CD4-positive, CD25-positive, alpha-beta regulatory T cell (primary cell): ENCODE results near the gene EDN2. TPM values are rescaled to one million over a fixed set of nuclear protein-coding genes. Genes with fewer than 3 reads are reported as not detected.
A peak's percentile ranks its signal among the peaks of the same experiment; 100 is the strongest.

Experiments used
- ATAC-seq, 2 donors: fragments of 150-1000 bp; cut with Tn5 transposase; one replicate each; pipeline ENCODE4 v1.10.0; 2021; ENCODE audit warnings: low read depth in 2 of 2, moderate number of reproducible peaks in 2 of 2, moderate library complexity in 1 of 2
- DNase-seq, 3 donors: peaks; one replicate each; pipeline versions ENCODE4 v3.0.0 to v3.0.0-alpha.2; 2012 to 2022; ENCODE audit warnings: mixed read lengths in 1 of 3
- H3K27ac ChIP-seq: one replicate; pipeline ENCODE4 v1.7.0; 2013; ENCODE audit warnings: mild to moderate bottlenecking, low read length; ENCODE audit not compliant: insufficient read depth, poor library complexity, severe bottlenecking
- H3K27me3 ChIP-seq: one replicate; pipeline ENCODE4 v1.7.0; 2013; ENCODE audit warnings: low read length; ENCODE audit not compliant: control insufficient read depth, insufficient read depth
- H3K36me3 ChIP-seq: one replicate; pipeline ENCODE4 v1.7.0; 2013; ENCODE audit warnings: mild to moderate bottlenecking, low read length, moderate library complexity; ENCODE audit not compliant: control insufficient read depth, insufficient read depth
- H3K4me1 ChIP-seq: 2 replicates; pipeline ENCODE4 v1.7.0; 2013; ENCODE audit warnings: mild to moderate bottlenecking, low read length; ENCODE audit not compliant: insufficient read depth, control insufficient read depth, poor library complexity, severe bottlenecking
- H3K4me3 ChIP-seq: one replicate; pipeline ENCODE4 v1.7.0; 2013; ENCODE audit warnings: low read depth, mild to moderate bottlenecking, low read length, moderate library complexity
- H3K9me3 ChIP-seq, 2 experiments: 1 replicate in 1 of 2; 2 replicates in 1 of 2; pipeline ENCODE4 v1.7.0; 2013; ENCODE audit warnings: low read length in 2 of 2, mild to moderate bottlenecking in 1 of 2, moderate library complexity in 1 of 2; ENCODE audit not compliant: control insufficient read depth in 2 of 2
- H3K27ac Mint-ChIP-seq, 3 donors: one replicate each; pipeline ENCODE4 v1.8.0; 2020 to 2022; ENCODE audit warnings: mild to moderate bottlenecking in 3 of 3, mixed read lengths in 3 of 3, moderate library complexity in 2 of 3
- H3K27me3 Mint-ChIP-seq: one replicate; pipeline ENCODE4 v1.8.0; 2022; ENCODE audit warnings: mild to moderate bottlenecking, mixed read lengths
- H3K36me3 Mint-ChIP-seq: one replicate; pipeline ENCODE4 v1.8.0; 2020; ENCODE audit warnings: mixed read lengths
- H3K4me1 Mint-ChIP-seq, 4 donors: one replicate each; pipeline ENCODE4 v1.8.0; 2020 to 2022; ENCODE audit warnings: mixed read lengths in 4 of 4, mild to moderate bottlenecking in 1 of 4
- H3K4me3 Mint-ChIP-seq, 4 donors: one replicate each; pipeline ENCODE4 v1.8.0; 2020 to 2022; ENCODE audit warnings: mild to moderate bottlenecking in 4 of 4, mixed read lengths in 4 of 4, moderate library complexity in 3 of 4
- H3K9me3 Mint-ChIP-seq, 7 donors: one replicate each; pipeline ENCODE4 v1.8.0; 2020 to 2022; ENCODE audit warnings: mixed read lengths in 7 of 7, mild to moderate bottlenecking in 3 of 7, moderate library complexity in 2 of 7
- polyA plus RNA-seq, 4 donors: library from polyadenylated mRNA; unstranded; fragments of 300-500 nt; fragmentation: Illumina TruSeq; gene quantifications; one replicate each; pipeline ENCODE4 v1.2.3, GENCODE V29; 2021
- total RNA-seq: library from RNA; stranded (reverse); gene quantifications from one replicate; pipeline ENCODE4 v1.2.3, GENCODE V29; 2022

The EDN2 gene
- total and polyA plus RNA-seq, 5 donors from 2014 or later: 0.52 TPM; not detected in 4

- no peak overlapping the region for H3K27ac Mint-ChIP-seq
- no peak for ATAC-seq
- Histone ChIP-seq H3K4me1 (no peaks in the 10 kb centered on the region), H3K9me3 (peaks cover 0 to 4% of the 10 kb centered on the region in 2 experiments), H3K27ac (no peak overlapping the region), H3K36me3 (no peaks in the 10 kb centered on the region), H3K27me3 (no peaks in the 10 kb centered on the region), H3K4me3 (no peak overlapping the region)
- peaks cover 17% of the 10 kb centered on the region for H3K27me3 Mint-ChIP-seq
- no peaks in the 10 kb centered on the region for H3K36me3 Mint-ChIP-seq
- H3K9me3 Mint-ChIP-seq: peaks cover 0 to 6% (median 0%) of the 10 kb centered on the region in 7 donors
- H3K4me1 Mint-ChIP-seq: no peaks in the 10 kb centered on the region
- DNase-seq: no peak
- no peak overlapping the region for H3K4me3 Mint-ChIP-seq
Observed at GRCh38 chr1:41449326-41449921, 35.1 kb downstream of the EDN2 start.

- H3K27me3 ChIP-seq: no peaks in the 10 kb centered on the region
- no peaks in the 10 kb centered on the region for H3K36me3 ChIP-seq
- ATAC-seq (no peak), DNase-seq (no peak)
- Mint-ChIP-seq H3K27ac (no peak overlapping the region), H3K27me3 (peaks cover 17% of the 10 kb centered on the region), H3K4me1 (no peaks in the 10 kb centered on the region), H3K36me3 (no peaks in the 10 kb centered on the region), H3K4me3 (no peak overlapping the region), H3K9me3 (peaks cover 0 to 7% (median 0%) of the 10 kb centered on the region in 7 donors)
- H3K4me1 ChIP-seq: no peaks in the 10 kb centered on the region
- no peak overlapping the region for H3K27ac ChIP-seq
- H3K4me3 ChIP-seq: no peak overlapping the region
- peaks cover 5 to 10% of the 10 kb centered on the region in 2 experiments for H3K9me3 ChIP-seq
Observed at GRCh38 chr1:41448821-41449220, 35.7 kb downstream of the EDN2 start.

- no peak overlapping the region for H3K27ac Mint-ChIP-seq
- H3K27me3 Mint-ChIP-seq: peaks cover 17% of the 10 kb centered on the region
Observed at GRCh38 chr1:41447995-41448770, 36.3 kb downstream of the EDN2 start.

GRCh38 chr1:41446851-41447610, 37.5 kb downstream of the EDN2 start:
- no peak overlapping the region for H3K4me3 Mint-ChIP-seq
- H3K27ac Mint-ChIP-seq: no peak overlapping the region
- no peak for DNase-seq
- Histone ChIP-seq H3K4me1 (no peaks in the 10 kb centered on the region), H3K27me3 (no peaks in the 10 kb centered on the region), H3K4me3 (no peak overlapping the region), H3K36me3 (no peaks in the 10 kb centered on the region), H3K9me3 (peaks cover 6 to 11% of the 10 kb centered on the region in 2 experiments), H3K27ac (no peak overlapping the region)
- peaks cover 17% of the 10 kb centered on the region for H3K27me3 Mint-ChIP-seq
- H3K36me3 Mint-ChIP-seq: no peaks in the 10 kb centered on the region
- peaks cover 0 to 7% (median 0%) of the 10 kb centered on the region in 7 donors for H3K9me3 Mint-ChIP-seq
- H3K4me1 Mint-ChIP-seq: no peaks in the 10 kb centered on the region
- ATAC-seq: no peak

More at GRCh38 chr1:41447995-41448770, 36.3 kb downstream of the EDN2 start:
- no peak for ATAC-seq
- Histone ChIP-seq H3K9me3 (peaks cover 6 to 11% of the 10 kb centered on the region in 2 experiments), H3K4me1 (no peaks in the 10 kb centered on the region), H3K27ac (no peak overlapping the region), H3K27me3 (no peaks in the 10 kb centered on the region), H3K36me3 (no peaks in the 10 kb centered on the region), H3K4me3 (no peak overlapping the region)
- Mint-ChIP-seq H3K9me3 (peaks cover 0 to 7% (median 0%) of the 10 kb centered on the region in 7 donors), H3K36me3 (no peaks in the 10 kb centered on the region), H3K4me1 (no peaks in the 10 kb centered on the region), H3K4me3 (no peak overlapping the region)
- no peak for DNase-seq

- Histone ChIP-seq H3K4me3 (no peak overlapping the region), H3K9me3 (peaks cover 6 to 11% of the 10 kb centered on the region in 2 experiments), H3K27ac (no peak overlapping the region), H3K4me1 (no peaks in the 10 kb centered on the region), H3K27me3 (no peaks in the 10 kb centered on the region), H3K36me3 (no peaks in the 10 kb centered on the region)
- no peak overlapping the region for H3K27ac Mint-ChIP-seq
- ATAC-seq: no peak
- no peak overlapping the region for H3K4me3 Mint-ChIP-seq
- peaks cover 0 to 7% (median 0%) of the 10 kb centered on the region in 7 donors for H3K9me3 Mint-ChIP-seq
- H3K36me3 Mint-ChIP-seq: no peaks in the 10 kb centered on the region
- peaks cover 25% of the 10 kb centered on the region for H3K27me3 Mint-ChIP-seq
- no peak for DNase-seq
- H3K4me1 Mint-ChIP-seq: no peaks in the 10 kb centered on the region
Observed at GRCh38 chr1:41444785-41445184, 39.7 kb downstream of the EDN2 start.

- Histone ChIP-seq H3K9me3 (peaks cover 6 to 11% of the 10 kb centered on the region in 2 experiments), H3K27ac (no peak overlapping the region), H3K27me3 (peaks cover 4% of the 10 kb centered on the region), H3K36me3 (no peaks in the 10 kb centered on the region), H3K4me1 (no peaks in the 10 kb centered on the region), H3K4me3 (no peak overlapping the region)
- Mint-ChIP-seq H3K27me3 (peaks cover 27% of the 10 kb centered on the region), H3K36me3 (no peaks in the 10 kb centered on the region), H3K27ac (no peak overlapping the region), H3K4me3 (no peak overlapping the region), H3K9me3 (peaks cover 0 to 7% (median 0%) of the 10 kb centered on the region in 7 donors), H3K4me1 (no peaks in the 10 kb centered on the region)
- DNase-seq (no peak), ATAC-seq (no peak)
Observed at GRCh38 chr1:41444246-41444645, 40.2 kb downstream of the EDN2 start.

GRCh38 chr1:41442697-41443251, 41.7 kb downstream of the EDN2 start:
- no peak overlapping the region for H3K4me3 Mint-ChIP-seq
- Histone ChIP-seq H3K4me1 (no peaks in the 10 kb centered on the region), H3K4me3 (no peak overlapping the region), H3K36me3 (no peaks in the 10 kb centered on the region), H3K27ac (no peak overlapping the region), H3K9me3 (peaks cover 6 to 11% of the 10 kb centered on the region in 2 experiments), H3K27me3 (peaks cover 4% of the 10 kb centered on the region)
- no peak for ATAC-seq
- H3K36me3 Mint-ChIP-seq: no peaks in the 10 kb centered on the region
- peak overlapping the region in 1 of 3 donors; percentile 43 for H3K27ac Mint-ChIP-seq
- H3K4me1 Mint-ChIP-seq: no peaks in the 10 kb centered on the region
- H3K9me3 Mint-ChIP-seq: peaks cover 0 to 7% (median 0%) of the 10 kb centered on the region in 7 donors
- DNase-seq: no peak
- peaks cover 22% of the 10 kb centered on the region for H3K27me3 Mint-ChIP-seq
